HG02610 (cell line): ENCODE data around the gene CABLES2.
"Not testable (repeated sequence)": the region's sequence is repeated elsewhere in the genome, so short reads cannot be mapped to it uniquely, and the experiment has no call there.

Source experiments
- ATAC-seq: cut with Tn5 transposase; IDR thresholded peaks from one replicate; pipeline ENCODE4 v1.9.1; 2021; ENCODE audit warnings: mild to moderate bottlenecking, moderate library complexity; ENCODE audit not compliant: unreplicated experiment

The CABLES2 gene

GRCh38 chr20:62436692-62437091 is 29.6 kb upstream of the CABLES2 start:
- no peak for ATAC-seq

GRCh38 chr20:62433658-62434497 is 26.8 kb upstream of the CABLES2 start:
- ATAC-seq: no peak

DNA sequence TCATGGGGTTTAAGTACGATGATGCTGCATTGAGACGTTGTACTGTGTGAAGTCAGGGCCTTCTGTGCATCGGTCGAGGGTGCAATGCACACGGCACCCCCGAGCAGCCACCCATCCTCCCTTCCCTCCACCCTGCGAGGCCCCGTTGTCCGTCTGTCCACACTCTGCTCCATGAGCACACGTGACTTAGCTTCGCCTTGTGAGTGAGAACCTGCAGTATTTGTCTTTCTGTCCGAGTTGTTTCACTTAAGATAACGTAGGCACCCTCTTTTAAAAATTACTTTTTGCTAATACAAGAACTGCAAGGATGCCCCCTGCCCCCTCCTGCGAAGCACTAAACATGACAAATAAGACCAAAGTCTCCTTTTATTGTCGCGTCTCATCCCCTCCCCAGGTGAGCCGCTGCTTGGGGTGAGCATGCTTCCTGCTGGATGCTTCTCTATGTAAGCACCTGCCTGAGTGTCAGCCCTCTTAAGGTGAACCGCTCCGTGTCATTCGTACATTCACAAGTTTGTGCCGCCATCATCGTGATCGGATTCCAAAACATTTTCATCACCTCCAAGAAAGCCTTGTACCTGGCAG is 23.9 kb upstream of the CABLES2 start:
- ATAC-seq: no peak

DNA sequence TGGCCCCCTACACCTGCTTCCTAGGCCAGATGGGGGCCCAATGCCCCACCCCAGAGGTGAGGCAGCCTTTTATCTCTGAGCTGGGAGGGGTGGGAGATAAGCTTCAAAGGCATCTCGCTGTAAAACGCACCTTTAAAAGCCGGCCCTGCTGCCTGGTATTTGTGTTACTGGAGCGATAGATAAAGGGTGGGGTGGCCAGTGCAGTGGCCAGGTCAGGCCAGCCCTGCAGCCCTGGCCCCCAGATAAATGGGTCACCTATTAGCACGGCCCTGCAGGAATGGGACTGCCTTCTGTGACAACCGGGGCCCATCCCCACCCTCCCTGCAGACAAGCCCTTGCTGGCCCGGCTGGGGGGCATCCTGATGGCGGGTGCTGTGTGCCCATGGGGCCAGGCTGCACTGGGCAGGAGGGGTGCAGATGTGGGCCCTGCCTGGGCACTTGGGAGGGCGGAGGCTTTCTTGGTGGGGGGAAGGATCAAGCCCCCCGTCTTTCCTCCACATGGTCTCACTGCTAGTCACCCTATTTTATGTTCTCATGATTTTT is 23.3 kb upstream of the CABLES2 start:
- ATAC-seq: no peak

- no peak for ATAC-seq
Observed at GRCh38 chr20:62429455-62430310, 22.6 kb upstream of the CABLES2 start.

DNA sequence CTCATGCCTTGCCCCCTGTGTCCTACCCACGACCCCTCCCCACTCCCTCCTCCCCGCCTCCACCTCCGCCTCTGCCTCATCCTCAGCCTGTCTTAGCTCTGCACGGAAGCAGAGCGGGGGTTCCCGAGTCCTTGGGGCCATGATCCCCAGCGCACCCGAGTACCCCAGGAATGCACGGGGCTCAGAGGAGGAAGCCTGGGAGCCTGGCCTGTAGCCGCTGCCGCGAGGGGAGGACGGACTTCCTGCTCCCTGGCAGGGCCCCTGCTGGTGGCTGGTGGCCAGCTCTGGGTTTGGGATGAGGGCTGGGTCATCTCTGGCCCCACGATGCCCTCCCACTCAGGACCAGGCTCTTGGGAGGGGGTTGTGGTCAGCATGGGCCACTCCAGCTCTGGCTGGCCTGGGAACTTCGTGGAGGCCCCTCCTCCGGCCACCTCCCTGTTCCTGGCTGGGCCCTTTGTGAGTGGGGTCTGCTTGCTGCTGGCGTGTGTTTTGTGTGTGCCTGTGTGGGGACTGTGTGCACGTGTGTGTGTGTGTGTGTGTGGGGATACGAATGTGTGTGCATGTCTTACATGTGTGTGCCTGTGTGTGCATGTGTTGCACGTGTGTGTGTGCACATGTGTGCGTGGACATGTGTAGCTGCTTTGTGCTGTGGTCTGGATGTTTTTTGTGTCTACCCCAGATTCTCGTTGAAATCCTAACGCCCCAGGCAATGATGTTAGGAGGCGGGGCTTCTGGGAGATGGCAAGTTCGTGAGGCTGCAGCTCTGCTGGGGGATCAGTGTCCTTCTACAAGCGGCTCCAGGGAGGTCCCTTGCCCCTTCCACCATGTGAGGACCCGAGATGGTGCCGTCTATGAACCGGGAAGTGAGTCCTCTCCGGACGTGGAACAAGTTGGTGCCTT is 21.6 kb upstream of the CABLES2 start:
- no peak for ATAC-seq

GRCh38 chr20:62428002-62428372 is 20.9 kb upstream of the CABLES2 start:
- no peak for ATAC-seq

DNA sequence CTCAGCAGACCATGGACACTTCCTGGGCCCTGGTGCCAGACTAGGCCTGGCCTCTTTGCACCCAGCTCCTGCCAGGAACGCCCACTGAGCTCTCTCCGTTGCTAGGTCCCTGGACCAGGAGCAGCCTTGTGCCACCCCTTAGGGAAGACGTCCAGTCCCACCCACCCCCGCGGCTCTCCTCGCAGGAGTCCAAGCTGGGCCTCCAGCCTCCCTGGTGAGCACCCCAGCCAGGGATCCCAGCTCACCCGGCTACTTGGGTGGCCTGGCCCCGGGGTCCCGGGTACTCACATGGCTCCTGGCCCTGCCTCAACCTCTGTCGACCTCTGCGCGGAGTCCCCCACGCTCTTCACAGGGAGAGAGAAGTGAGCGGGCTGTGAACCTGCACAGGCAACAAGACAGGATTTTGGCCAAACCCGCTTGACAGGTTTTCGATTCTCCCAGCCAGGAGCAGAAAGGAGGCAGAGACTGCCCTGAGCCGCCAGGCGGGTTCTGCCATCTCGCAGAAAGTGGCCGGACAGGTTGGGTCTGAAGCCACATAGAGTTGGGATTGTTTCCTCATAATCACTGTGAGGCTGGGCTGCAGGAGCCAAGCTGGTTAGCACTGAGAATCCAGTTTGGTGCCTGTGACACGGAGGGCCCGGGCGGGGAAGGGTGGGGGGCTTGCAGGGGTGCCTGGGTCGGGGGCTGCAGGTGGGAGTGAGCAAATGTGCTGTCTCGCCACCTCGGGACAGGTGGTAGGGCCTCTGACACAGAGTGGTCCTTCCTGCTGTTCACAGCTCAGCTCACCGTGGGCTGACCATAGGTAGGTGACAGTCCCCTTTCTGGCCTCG is 20.3 kb upstream of the CABLES2 start, which contains the start of gene RBBP8NL:
Gene RBBP8NL, minus strand, starts transcription at position 368 of the 830 bp plus-strand sequence. CDS start 7,892 bp downstream, outside the sequence.
- ATAC-seq: no peak

- ATAC-seq: no peak
Observed at GRCh38 chr20:62426699-62427131, 19.6 kb upstream of the CABLES2 start.

DNA sequence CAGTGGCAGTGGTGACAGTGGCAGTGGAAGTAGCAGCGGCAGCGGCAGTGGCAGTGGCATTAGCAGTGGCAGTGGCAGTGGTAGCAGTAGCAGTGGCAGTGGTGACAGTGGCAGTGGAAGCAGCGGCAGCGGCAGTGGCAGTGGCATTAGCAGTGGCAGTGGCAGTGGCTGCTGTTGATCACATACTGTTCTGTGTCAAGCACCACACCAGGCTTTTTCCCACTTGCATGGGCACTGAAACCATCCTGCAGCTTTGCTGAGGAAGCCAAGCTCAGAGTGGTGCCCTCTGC is 18.9 kb upstream of the CABLES2 start:
- not testable (repeated sequence) for ATAC-seq

DNA sequence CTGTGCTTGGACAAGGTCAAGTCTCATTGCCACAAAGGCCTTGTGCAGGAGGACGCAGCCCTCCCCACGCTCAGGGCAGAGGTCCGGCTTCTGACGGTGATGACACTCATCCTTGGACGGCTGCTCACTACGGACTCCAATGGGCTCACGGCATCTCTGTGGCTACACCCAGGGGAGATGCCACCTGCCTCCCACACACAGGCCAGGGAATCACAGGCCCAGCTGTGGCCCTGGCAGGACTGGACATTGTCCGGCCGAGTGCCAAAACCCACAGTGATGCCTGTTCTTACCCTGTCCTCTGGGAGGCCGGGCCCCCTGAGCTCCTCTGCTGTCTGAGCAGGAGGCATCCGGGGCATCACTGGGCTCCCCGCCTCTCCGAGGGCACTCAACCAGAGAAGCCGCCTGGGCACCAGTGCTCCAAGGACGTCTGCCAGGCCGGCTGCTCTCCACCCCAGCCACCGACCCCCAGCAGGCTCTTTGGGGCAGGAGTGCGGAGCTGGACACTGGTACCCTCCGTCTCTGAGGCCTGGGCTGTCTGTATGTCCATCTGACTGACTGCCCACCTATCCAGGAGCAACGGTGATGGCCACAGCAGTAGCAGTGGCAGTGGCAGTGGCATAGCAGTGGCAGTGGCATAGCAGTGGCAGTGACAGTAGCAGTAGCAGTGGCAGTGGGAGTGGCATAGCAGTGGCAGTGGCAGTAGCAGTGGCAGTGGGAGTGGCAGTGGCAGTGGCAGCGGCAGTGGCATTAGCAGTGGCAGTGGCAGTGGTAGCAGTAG is 18.4 kb upstream of the CABLES2 start:
- no peak for ATAC-seq

- no peak for ATAC-seq
Observed at GRCh38 chr20:62424249-62425107, 17.4 kb upstream of the CABLES2 start.

- ATAC-seq: no peak
Observed at GRCh38 chr20:62423326-62423706, 16.2 kb upstream of the CABLES2 start.

- ATAC-seq: no peak
Observed at GRCh38 chr20:62422636-62423325, 15.7 kb upstream of the CABLES2 start.

DNA sequence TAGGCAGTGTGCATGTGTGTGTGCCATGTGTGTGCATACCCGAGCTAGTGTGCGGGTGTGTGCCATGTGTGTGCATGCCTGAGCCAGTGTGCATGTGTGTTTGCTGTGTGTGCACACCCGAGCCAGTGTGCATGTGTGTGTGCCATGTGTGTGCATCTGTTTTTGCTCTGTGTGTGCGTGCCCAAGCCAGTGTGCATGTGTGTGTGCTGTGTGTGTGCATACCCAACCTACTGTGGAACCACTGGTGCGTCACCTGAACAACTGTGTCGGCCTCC is 14.6 kb upstream of the CABLES2 start:
- ATAC-seq: no peak

DNA sequence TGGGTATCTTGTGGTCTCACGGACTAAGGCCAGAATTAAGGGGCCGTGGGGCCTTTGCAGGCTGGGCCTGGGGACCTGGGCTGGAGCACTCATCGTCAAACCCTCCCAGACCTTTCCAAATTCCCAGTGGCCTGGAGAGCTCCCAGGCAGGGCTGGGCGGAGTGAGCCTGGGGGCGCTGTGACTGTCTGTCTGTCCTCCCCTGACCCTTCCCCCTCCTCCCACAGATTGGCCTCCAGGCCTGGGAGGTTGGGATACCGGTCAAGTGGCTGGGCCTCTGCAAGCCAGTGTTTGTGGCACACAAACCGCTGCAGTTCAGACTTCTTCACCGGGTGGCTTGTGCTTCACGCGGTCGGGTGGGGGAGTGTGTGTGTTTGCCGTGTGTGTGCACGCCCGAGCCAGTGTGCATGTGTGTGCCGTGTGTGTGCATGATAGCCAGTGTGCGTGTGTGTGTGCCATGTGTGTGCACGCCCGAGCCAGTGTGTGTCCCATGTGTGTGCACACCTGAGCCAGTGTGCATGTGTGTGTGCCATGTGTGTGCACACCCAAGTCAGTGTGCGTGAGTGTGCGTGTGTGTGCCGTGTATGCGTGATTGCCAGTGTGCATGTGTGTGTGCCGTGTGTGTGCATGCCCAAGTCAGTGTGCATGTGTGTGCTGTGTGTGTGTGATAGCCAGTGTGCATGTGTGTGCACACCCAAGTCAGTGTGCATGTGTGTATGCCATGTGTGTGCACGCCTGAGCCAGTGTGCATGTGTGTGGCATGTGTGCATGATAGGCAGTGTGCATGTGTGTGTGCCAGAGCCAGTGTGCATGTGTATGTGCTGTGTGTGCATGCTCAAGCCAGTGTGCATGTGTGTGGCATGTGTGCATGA is 14.0 kb upstream of the CABLES2 start:
- no peak for ATAC-seq

GRCh38 chr20:62419759-62420158 is 12.7 kb upstream of the CABLES2 start:
- ATAC-seq: no peak
